ENCODE results near the gene DNAJC6. TPM values are rescaled to one million over a fixed set of nuclear protein-coding genes. Genes with fewer than 3 reads are reported as not detected.
A peak's percentile ranks its signal among the peaks of the same experiment; 100 is the strongest.

Gene DNAJC6
- total RNA-seq, 1 donor from 2014 or later: 16.7 TPM

DNA sequence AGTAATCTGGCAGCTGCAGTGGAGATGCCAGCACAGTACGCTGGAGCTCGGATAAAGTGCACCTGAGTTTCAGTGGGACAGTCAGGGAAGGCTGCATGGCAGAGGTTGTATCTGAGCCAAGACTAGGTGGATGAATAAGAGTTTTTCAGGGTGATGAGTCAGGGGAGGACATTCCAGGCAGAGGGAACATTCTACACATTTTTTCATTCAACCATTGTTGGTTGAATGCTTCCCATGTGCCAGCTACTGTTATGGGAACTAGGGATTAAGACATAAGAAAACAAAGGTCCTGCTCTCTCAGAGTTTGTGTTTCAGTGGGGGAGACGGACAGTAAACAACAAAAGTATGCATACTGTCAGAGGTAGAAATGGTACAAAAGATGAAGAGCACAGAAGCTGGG lies 116.4 kb downstream of the DNAJC6 start:
- Mint-ChIP-seq H3K4me3 (ENCODE audit: unreplicated experiment) (no peak overlapping the region), H3K9me3 (ENCODE audit: low read depth) (no peaks in the 10 kb centered on the region), H3K27me3 (ENCODE audit: low read depth) (no peaks in the 10 kb centered on the region), H3K4me1 (ENCODE audit: low read depth) (peaks cover 39% of the 10 kb centered on the region), H3K27ac (ENCODE audit: unreplicated experiment) (peak overlapping the region; percentile 95), H3K36me3 (ENCODE audit: low read depth) (peaks cover 19% of the 10 kb centered on the region)
- TF ChIP-seq, protein P1, sequence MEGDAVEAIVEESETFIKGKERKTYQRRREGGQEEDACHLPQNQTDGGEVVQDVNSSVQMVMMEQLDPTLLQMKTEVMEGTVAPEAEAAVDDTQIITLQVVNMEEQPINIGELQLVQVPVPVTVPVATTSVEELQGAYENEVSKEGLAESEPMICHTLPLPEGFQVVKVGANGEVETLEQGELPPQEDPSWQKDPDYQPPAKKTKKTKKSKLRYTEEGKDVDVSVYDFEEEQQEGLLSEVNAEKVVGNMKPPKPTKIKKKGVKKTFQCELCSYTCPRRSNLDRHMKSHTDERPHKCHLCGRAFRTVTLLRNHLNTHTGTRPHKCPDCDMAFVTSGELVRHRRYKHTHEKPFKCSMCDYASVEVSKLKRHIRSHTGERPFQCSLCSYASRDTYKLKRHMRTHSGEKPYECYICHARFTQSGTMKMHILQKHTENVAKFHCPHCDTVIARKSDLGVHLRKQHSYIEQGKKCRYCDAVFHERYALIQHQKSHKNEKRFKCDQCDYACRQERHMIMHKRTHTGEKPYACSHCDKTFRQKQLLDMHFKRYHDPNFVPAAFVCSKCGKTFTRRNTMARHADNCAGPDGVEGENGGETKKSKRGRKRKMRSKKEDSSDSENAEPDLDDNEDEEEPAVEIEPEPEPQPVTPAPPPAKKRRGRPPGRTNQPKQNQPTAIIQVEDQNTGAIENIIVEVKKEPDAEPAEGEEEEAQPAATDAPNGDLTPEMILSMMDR (IDR thresholded peaks at IDR 0.05): no peak
- DNase-seq (ENCODE audit: low spot score): no peak

DNA sequence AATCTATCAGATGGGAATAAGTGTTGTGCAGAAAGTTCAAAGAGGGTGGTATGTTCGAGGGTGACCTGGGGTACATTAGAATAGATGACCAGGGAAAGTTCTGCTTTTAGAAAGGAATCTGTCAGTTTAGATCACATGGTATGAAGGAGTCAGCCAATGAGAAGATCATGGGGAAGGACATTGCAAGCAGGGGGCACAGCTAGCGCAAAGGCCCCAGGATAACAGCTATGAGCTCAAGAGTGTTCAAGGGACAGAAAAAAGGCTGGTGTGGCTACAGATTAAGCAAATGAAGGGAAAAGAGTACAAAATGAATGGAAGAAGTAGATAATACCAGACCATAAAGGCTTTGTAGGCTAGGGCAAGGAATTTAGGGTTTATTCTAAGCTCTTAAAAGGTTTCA lies 119.7 kb downstream of the DNAJC6 start:
- TF ChIP-seq, protein P1 (IDR thresholded peaks at IDR 0.05): no peak
- Mint-ChIP-seq H3K27ac (ENCODE audit: unreplicated experiment) (peak overlapping the region; percentile 81), H3K27me3 (ENCODE audit: low read depth) (no peaks in the 10 kb centered on the region), H3K9me3 (ENCODE audit: low read depth) (no peaks in the 10 kb centered on the region), H3K4me3 (ENCODE audit: unreplicated experiment) (no peak overlapping the region), H3K4me1 (ENCODE audit: low read depth) (peaks cover 49% of the 10 kb centered on the region), H3K36me3 (ENCODE audit: low read depth) (peaks cover 21% of the 10 kb centered on the region)
- DNase-seq (ENCODE audit: low spot score): no peak

DNA sequence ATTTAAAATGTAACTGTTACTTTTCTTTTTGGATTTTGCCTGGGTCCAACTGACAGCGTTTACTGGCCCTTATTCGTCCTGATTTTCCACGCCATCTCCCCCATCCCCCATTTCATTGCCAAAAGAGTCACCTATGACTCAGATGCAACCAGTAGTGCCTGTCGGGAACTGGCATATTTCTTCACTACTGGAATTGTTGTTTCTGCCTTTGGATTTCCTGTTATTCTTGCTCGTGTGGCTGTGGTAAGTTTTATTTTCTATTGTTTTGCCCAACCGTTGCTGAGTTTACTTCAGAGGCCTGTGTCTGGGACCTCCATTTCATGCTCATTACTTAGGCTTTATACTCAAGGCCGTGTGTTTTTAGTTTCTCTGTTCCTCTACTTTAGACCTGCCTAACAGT lies 120.5 kb downstream of the DNAJC6 start:
- Mint-ChIP-seq H3K27ac (ENCODE audit: unreplicated experiment) (peak overlapping the region; percentile 81), H3K36me3 (ENCODE audit: low read depth) (peaks cover 23% of the 10 kb centered on the region), H3K9me3 (ENCODE audit: low read depth) (no peaks in the 10 kb centered on the region), H3K4me3 (ENCODE audit: unreplicated experiment) (peak overlapping the region; percentile 33), H3K27me3 (ENCODE audit: low read depth) (no peaks in the 10 kb centered on the region), H3K4me1 (ENCODE audit: low read depth) (peaks cover 54% of the 10 kb centered on the region)
- no peak for DNase-seq (ENCODE audit: low spot score)
- TF ChIP-seq, protein P1 (IDR thresholded peaks at IDR 0.05): no peak

DNA sequence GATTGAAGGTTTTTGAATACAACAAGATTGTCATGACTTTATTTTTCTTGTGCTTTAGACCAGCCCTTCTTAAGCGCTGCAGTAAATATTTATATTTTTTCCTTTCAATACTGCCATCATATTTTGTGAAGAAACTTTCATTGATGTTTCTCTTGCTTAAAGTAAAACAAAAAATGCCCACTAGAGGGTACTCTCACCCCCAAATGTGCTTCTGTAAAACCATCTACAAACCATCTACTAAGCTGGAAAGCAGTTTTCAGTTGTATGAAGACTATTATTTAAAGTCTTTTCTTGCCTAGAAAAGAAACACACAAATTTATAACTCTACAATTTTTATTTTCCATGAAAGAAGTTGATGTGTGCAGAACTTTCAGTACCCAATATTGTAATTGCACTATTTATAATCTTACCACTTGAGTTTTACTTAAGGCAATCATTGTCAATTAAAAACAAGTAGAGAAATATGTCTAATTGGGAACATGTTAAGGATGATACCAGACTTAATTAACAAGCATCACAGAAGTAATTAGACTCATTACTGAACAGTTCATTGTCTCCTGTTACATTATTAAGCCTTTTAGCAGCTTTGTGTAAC lies 121.9 kb downstream of the DNAJC6 start:
- Mint-ChIP-seq H3K36me3 (ENCODE audit: low read depth) (peaks cover 16% of the 10 kb centered on the region), H3K27ac (ENCODE audit: unreplicated experiment) (peak overlapping the region; percentile 81), H3K4me3 (ENCODE audit: unreplicated experiment) (no peak overlapping the region), H3K27me3 (ENCODE audit: low read depth) (no peaks in the 10 kb centered on the region), H3K4me1 (ENCODE audit: low read depth) (peaks cover 54% of the 10 kb centered on the region), H3K9me3 (ENCODE audit: low read depth) (no peaks in the 10 kb centered on the region)
- DNase-seq (ENCODE audit: low spot score): no peak
- TF ChIP-seq, protein P1 (IDR thresholded peaks at IDR 0.05): peak; percentile 90

DNA sequence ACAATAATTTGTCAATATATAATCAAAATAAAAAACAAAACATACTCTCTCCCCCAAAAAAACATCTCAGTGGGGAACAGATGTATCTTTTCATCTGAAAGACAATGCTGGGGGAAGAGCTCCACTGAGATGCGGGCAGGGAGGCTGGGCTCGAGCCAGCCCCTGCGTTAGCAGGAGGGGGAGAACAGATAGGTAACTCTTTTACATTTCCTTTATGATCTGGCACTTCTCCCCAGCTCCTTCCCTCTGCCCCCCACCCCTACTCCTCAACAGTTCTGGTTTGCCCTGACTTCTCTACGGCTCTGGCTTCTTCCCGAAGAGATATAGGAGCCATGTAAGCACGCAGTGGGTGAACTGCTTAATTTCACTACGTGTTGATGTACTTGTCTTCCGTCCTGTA lies 123.6 kb downstream of the DNAJC6 start:
- Mint-ChIP-seq H3K9me3 (ENCODE audit: low read depth) (no peaks in the 10 kb centered on the region), H3K36me3 (ENCODE audit: low read depth) (peaks cover 13% of the 10 kb centered on the region), H3K27ac (ENCODE audit: unreplicated experiment) (no peak overlapping the region), H3K4me3 (ENCODE audit: unreplicated experiment) (no peak overlapping the region), H3K4me1 (ENCODE audit: low read depth) (peaks cover 56% of the 10 kb centered on the region), H3K27me3 (ENCODE audit: low read depth) (no peaks in the 10 kb centered on the region)
- TF ChIP-seq, protein P1 (IDR thresholded peaks at IDR 0.05): no peak
- DNase-seq (ENCODE audit: low spot score): no peak
